SK-N-MC (cell line): ENCODE data around the gene EPS15.
"Not testable (repeated sequence)": the region's sequence is repeated elsewhere in the genome, so short reads cannot be mapped to it uniquely, and the experiment has no call there.

Source experiments
- DNase-seq: peaks from one replicate; pipeline ENCODE4 v3.0.0-alpha.2; 2011; ENCODE audit warnings: low read depth, low spot score
- H3K27ac ChIP-seq: fragments of 200-600 bp; sonication (generic); 2 replicates; pipeline ENCODE4 v1.5.1; 2016; ENCODE audit warnings: mixed run types
- H3K36me3 ChIP-seq: fragments of 200-600 bp; sonication (generic); 2 replicates; pipeline ENCODE4 v1.6.1; 2017; ENCODE audit warnings: antibody characterized with exemption, low read length, mixed read lengths; ENCODE audit not compliant: insufficient read depth
- H3K4me3 ChIP-seq: fragments of 200-600 bp; sonication (generic); 2 replicates; pipeline ENCODE4 v1.5.1; 2016
- H3K9ac ChIP-seq: fragments of 200-600 bp; sonication (generic); 2 replicates; pipeline ENCODE4 v1.8.0; 2017; ENCODE audit warnings: mixed run types, mixed read lengths; ENCODE audit not compliant: insufficient read length
- H3K9me3 ChIP-seq: fragments of 200-600 bp; sonication (generic); 2 replicates; pipeline ENCODE4 v1.6.1; 2017; ENCODE audit warnings: low read depth, mild to moderate bottlenecking, antibody characterized with exemption, low read length, moderate library complexity, mixed read lengths
- EZH2 ChIP-seq: fragments of 200-600 bp; sonication (generic); IDR thresholded peaks from one replicate; pipeline ENCODE4 v1.6.1; 2017; ENCODE audit warnings: antibody characterized with exemption
- FOXP2 ChIP-seq: optimal IDR thresholded peaks from 2 replicates; pipeline ENCODE3; 2011; ENCODE audit warnings: mild to moderate bottlenecking, moderate library complexity; ENCODE audit not compliant: insufficient read depth; ENCODE audit errors: extremely low read length, control extremely low read depth
- POLR2AphosphoS5 ChIP-seq: IDR thresholded peaks from 2 replicates; pipeline ENCODE4 v1.6.1; 2012; ENCODE audit warnings: mild to moderate bottlenecking, low read depth, low read length, borderline replicate concordance

The EPS15 gene

GRCh38 chr1:51444534-51445192 lies 74.4 kb downstream of the EPS15 start:
- Histone ChIP-seq H3K36me3 (0 out of 2 replicates have a peak, but pooled peaks cover 4% of the 10 kb centered on the region), H3K27ac (peak overlapping the region; percentile 91), H3K9ac (peak overlapping the region; percentile 31), H3K4me3 (peak overlapping the region; percentile 64), H3K9me3 (no peaks in the 10 kb centered on the region)
- no peak for DNase-seq
- no peak for TF ChIP-seq POLR2AphosphoS5
- no peak for TF ChIP-seq EZH2
- no peak for TF ChIP-seq FOXP2

DNA sequence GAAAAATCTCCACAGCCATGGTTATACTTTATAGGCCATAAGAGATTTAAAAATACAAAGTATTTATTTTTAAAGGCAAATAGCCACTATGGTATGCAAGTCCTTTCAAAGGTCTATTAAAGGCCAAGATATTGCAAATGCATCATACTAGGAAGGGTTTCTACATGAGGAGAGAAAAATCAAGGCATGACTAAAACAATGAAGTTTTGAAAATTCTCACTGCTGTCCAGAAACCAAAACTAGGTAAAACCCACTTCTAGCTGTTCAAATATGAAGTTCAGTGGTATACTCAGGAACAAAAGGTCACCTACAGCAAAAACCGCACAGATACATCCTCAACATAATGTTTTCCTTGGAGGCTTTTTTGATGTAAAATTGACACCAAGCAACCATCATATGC lies 75.0 kb downstream of the EPS15 start:
- no peak for TF ChIP-seq FOXP2
- TF ChIP-seq EZH2: no peak
- TF ChIP-seq POLR2AphosphoS5: no peak
- no peaks in the 10 kb centered on the region for H3K9me3 ChIP-seq
- H3K9ac ChIP-seq: no peak overlapping the region
- DNase-seq: no peak
- 0 out of 2 replicates have a peak, but pooled peaks cover 4% of the 10 kb centered on the region for H3K36me3 ChIP-seq
- H3K27ac ChIP-seq: peak overlapping the region; percentile 91
- no peak overlapping the region for H3K4me3 ChIP-seq

DNA sequence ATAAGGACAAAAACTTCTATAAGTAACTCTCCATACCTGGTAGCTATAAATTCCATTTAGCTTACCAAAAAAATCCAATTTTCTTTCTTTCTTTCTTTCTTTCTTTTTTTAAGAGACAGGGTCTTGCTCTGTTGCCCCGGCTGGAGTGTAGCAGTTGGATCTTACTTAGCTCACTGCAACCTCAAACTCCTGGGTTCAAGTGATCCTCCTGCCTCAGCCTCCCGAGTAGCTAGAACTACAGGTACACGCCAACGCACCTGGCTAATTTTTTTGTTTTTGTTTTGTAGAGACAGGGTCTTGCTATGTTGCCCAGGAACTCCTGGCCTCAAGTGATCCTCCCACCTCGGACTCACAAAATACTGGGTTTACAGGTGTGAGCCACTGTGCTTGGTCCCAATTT lies 75.5 kb downstream of the EPS15 start:
- Histone ChIP-seq H3K36me3 (0 out of 2 replicates have a peak, but pooled peaks cover 5% of the 10 kb centered on the region), H3K27ac (0 out of 2 replicates have a peak overlapping the region, but pooled peaks have one; percentile 91), H3K9ac (no peak overlapping the region), H3K9me3 (no peaks in the 10 kb centered on the region), H3K4me3 (no peak overlapping the region)
- DNase-seq: no peak
- TF ChIP-seq EZH2 (no peak), POLR2AphosphoS5 (no peak), FOXP2 (no peak)

GRCh38 chr1:51442616-51443015 lies 76.5 kb downstream of the EPS15 start:
- H3K9ac ChIP-seq: no peak overlapping the region
- no peak for TF ChIP-seq EZH2
- no peak for TF ChIP-seq POLR2AphosphoS5
- TF ChIP-seq FOXP2: no peak
- H3K36me3 ChIP-seq: 0 out of 2 replicates have a peak, but pooled peaks cover 6% of the 10 kb centered on the region
- H3K27ac ChIP-seq: no peak overlapping the region
- no peak overlapping the region for H3K4me3 ChIP-seq
- no peak for DNase-seq
- no peaks in the 10 kb centered on the region for H3K9me3 ChIP-seq

DNA sequence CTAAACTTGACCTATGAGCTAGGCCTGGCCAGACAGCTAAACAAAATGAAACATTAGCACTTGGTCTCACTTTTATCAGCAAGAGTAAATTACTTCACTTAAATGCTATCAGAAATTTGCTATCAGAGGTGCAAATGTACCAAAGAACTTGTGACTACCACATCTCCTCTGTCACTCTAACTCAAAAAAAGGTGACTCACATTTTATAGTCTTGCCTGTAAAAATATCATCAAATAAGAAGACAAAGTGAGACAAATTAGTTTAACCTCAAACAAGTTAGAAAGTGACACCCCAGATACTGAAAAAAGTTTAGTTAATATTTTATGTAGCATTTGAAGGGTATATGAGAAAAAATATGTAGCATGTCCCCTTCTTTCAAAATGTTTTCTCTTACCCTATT lies 76.9 kb downstream of the EPS15 start:
- Histone ChIP-seq H3K9me3 (no peaks in the 10 kb centered on the region), H3K36me3 (0 out of 2 replicates have a peak, but pooled peaks cover 6% of the 10 kb centered on the region), H3K27ac (no peak overlapping the region), H3K4me3 (no peak overlapping the region), H3K9ac (no peak overlapping the region)
- DNase-seq: no peak
- TF ChIP-seq EZH2 (no peak), POLR2AphosphoS5 (no peak), FOXP2 (no peak)

- Histone ChIP-seq H3K9me3 (no peaks in the 10 kb centered on the region), H3K9ac (no peak overlapping the region), H3K4me3 (no peak overlapping the region), H3K36me3 (0 out of 2 replicates have a peak, but pooled peaks cover 6% of the 10 kb centered on the region), H3K27ac (no peak overlapping the region)
- DNase-seq: no peak
- TF ChIP-seq POLR2AphosphoS5 (no peak), EZH2 (no peak), FOXP2 (no peak)
These were observed 79.2 kb downstream of the EPS15 start for GRCh38 chr1:51439895-51440294.

DNA sequence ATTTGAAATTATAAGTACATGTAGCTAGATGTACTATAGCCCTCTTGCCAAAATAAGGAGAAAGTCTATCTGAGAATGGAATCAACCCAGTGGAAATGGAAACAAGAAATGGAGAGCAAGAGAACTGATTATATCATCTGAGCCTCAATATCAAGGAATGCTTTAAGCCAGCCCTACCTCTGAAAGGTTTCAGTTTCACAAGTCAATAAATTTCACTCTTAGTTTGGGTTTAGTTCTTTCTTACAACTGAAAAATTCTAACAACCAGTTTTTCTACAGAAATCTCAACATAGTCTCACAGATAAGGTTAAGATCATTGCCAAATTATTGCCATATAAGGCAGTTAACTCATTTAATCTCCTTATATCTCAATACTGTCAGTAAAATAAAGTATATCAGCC lies 80.0 kb downstream of the EPS15 start:
- no peaks in the 10 kb centered on the region for H3K9me3 ChIP-seq
- H3K4me3 ChIP-seq: no peak overlapping the region
- H3K27ac ChIP-seq: no peak overlapping the region
- no peak for DNase-seq
- H3K9ac ChIP-seq: no peak overlapping the region
- TF ChIP-seq FOXP2: no peak
- no peak for TF ChIP-seq POLR2AphosphoS5
- no peak for TF ChIP-seq EZH2
- H3K36me3 ChIP-seq: 0 out of 2 replicates have a peak, but pooled peaks cover 6% of the 10 kb centered on the region

- not testable (repeated sequence) for H3K27ac ChIP-seq, H3K9ac ChIP-seq, H3K9me3 ChIP-seq, H3K4me3 ChIP-seq, DNase-seq, H3K36me3 ChIP-seq
These were observed 81.7 kb downstream of the EPS15 start for GRCh38 chr1:51437391-51437790.

DNA sequence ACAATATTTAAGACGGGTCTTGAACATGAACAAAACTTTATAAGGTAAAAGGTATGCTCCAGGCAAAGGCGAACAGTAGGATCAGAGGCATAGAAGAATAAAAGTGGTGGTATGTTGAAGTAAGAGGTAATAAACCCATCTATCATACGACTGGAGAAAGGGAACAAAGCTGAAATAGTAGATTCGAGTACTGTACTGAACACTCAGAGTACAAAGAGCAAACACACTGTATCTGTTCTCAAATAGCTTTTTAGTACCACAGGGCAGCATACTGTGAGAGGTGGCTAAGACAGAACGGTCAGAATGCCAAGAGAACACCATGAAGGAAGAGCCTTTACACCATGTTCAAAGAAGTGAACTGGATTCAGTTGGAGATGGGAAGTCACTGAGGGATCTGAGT lies 83.2 kb downstream of the EPS15 start:
- no peak for DNase-seq
- TF ChIP-seq POLR2AphosphoS5 (no peak), EZH2 (no peak), FOXP2 (no peak)
- 0 out of 2 replicates have a peak, but pooled peaks cover 6% of the 10 kb centered on the region for H3K36me3 ChIP-seq

More for the DNA sequence above, 83.2 kb downstream of the EPS15 start:
- Histone ChIP-seq H3K4me3 (no peak overlapping the region), H3K9ac (no peak overlapping the region), H3K9me3 (no peaks in the 10 kb centered on the region), H3K27ac (no peak overlapping the region)
